DOHH2 (cell line): ENCODE data around the gene ZNF274.
"Not testable (repeated sequence)": the region's sequence is repeated elsewhere in the genome, so short reads cannot be mapped to it uniquely, and the experiment has no call there.

ENCODE experiments used
- H3F3A ChIP-seq: fragments of 200-600 bp; sonication (generic), shearing (Covaris generic); 2 replicates; pipeline ENCODE4 v1.6.0; 2016; ENCODE audit warnings: antibody characterized with exemption, mild to moderate bottlenecking; ENCODE audit not compliant: control insufficient read depth, insufficient read depth
- H3K27ac ChIP-seq: fragments of 200-600 bp; sonication (generic); 2 replicates; pipeline ENCODE4 v1.5.1; 2014; ENCODE audit warnings: low read depth, mild to moderate bottlenecking, low read length, moderate library complexity
- H3K27me3 ChIP-seq: fragments of 200-600 bp; sonication (generic); 2 replicates; pipeline ENCODE4 v1.6.1; 2014; ENCODE audit warnings: mild to moderate bottlenecking, low read length, mixed read lengths; ENCODE audit not compliant: control insufficient read depth
- H3K36me3 ChIP-seq: fragments of 200-600 bp; sonication (generic); 2 replicates; pipeline ENCODE4 v1.6.1; 2014; ENCODE audit warnings: mild to moderate bottlenecking, low read length, moderate library complexity, mixed read lengths; ENCODE audit not compliant: control insufficient read depth
- H3K4me1 ChIP-seq: fragments of 200-600 bp; sonication (generic); 2 replicates; pipeline ENCODE4 v1.6.1; 2014; ENCODE audit warnings: mild to moderate bottlenecking, low read length, mixed read lengths; ENCODE audit not compliant: control insufficient read depth
- H3K4me2 ChIP-seq: fragments of 200-600 bp; sonication (generic); 2 replicates; pipeline ENCODE4 v1.6.0; 2014; ENCODE audit warnings: mild to moderate bottlenecking, low read length, moderate library complexity
- H3K4me3 ChIP-seq: fragments of 200-600 bp; sonication (generic); 2 replicates; pipeline ENCODE4 v1.5.1; 2014; ENCODE audit warnings: mild to moderate bottlenecking, low read length, mixed read lengths
- H3K79me2 ChIP-seq: fragments of 200-600 bp; sonication (generic); 2 replicates; pipeline ENCODE4 v1.6.1; 2014; ENCODE audit warnings: mild to moderate bottlenecking, low read length, mixed read lengths; ENCODE audit not compliant: control insufficient read depth
- H3K9me2 ChIP-seq: fragments of 200-600 bp; sonication (generic); replicated peaks from 2 replicates; pipeline ENCODE4 v1.6.1; 2014; ENCODE audit warnings: mild to moderate bottlenecking, low read length, mixed read lengths; ENCODE audit not compliant: control insufficient read depth
- H3K9me3 ChIP-seq: fragments of 200-600 bp; sonication (generic); 2 replicates; pipeline ENCODE4 v1.6.1; 2014; ENCODE audit warnings: antibody characterized with exemption, low read length, mixed read lengths; ENCODE audit not compliant: control insufficient read depth, insufficient read depth
- H4K20me1 ChIP-seq: fragments of 200-600 bp; sonication (generic); 2 replicates; pipeline ENCODE4 v1.6.0; 2014; ENCODE audit warnings: low read depth, mild to moderate bottlenecking, antibody characterized with exemption, low read length, moderate library complexity; ENCODE audit not compliant: control insufficient read depth, insufficient read depth
- EZH2phosphoT487 ChIP-seq: fragments of 200-600 bp; sonication (generic); IDR thresholded peaks from 2 replicates; pipeline ENCODE4 v1.6.1; 2017; ENCODE audit warnings: borderline replicate concordance, mild to moderate bottlenecking, antibody characterized with exemption, low read length, moderate library complexity, mixed read lengths
- TF ChIP-seq, protein P1 (sequence below): fragments of 200-600 bp; sonication (generic); IDR thresholded peaks from one replicate; pipeline ENCODE4 v1.5.1; 2014; ENCODE audit warnings: antibody characterized with exemption, mild to moderate bottlenecking, low read depth, low read length; ENCODE audit not compliant: poor library complexity, severe bottlenecking

Gene ZNF274

DNA sequence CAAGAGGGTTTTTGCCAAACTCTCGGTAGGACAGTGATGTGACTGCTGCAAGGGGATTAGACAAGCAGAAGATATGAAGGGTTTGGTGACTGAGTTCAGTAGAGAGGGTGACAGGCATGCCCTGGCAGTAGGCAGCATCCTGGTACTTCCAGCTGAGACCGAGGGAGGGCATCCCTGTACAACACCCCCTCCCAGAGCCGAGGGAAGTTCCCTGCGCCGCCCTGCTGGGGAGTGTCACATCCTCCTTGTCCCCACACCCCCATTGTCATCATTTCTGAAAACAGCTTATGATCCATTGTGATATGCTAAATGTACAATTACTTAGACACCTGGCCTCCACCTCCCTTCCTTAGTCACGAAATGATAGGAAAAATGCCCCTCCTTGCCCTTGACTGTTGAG lies 60.5 kb downstream of the ZNF274 start:
- Histone ChIP-seq H3K36me3 (peaks cover 34% of the 10 kb centered on the region), H3K9me2 (no peaks in the 10 kb centered on the region), H3K79me2 (no peaks in the 10 kb centered on the region), H4K20me1 (no peaks in the 10 kb centered on the region), H3K4me1 (no peaks in the 10 kb centered on the region), H3K4me3 (no peak overlapping the region), H3K9me3 (peaks cover 14% of the 10 kb centered on the region), H3K4me2 (no peak overlapping the region), H3K27me3 (no peaks in the 10 kb centered on the region), H3K27ac (no peak overlapping the region), H3F3A (no peaks in the 10 kb centered on the region)
- no peak for TF ChIP-seq EZH2phosphoT487
- TF ChIP-seq, protein P1, sequence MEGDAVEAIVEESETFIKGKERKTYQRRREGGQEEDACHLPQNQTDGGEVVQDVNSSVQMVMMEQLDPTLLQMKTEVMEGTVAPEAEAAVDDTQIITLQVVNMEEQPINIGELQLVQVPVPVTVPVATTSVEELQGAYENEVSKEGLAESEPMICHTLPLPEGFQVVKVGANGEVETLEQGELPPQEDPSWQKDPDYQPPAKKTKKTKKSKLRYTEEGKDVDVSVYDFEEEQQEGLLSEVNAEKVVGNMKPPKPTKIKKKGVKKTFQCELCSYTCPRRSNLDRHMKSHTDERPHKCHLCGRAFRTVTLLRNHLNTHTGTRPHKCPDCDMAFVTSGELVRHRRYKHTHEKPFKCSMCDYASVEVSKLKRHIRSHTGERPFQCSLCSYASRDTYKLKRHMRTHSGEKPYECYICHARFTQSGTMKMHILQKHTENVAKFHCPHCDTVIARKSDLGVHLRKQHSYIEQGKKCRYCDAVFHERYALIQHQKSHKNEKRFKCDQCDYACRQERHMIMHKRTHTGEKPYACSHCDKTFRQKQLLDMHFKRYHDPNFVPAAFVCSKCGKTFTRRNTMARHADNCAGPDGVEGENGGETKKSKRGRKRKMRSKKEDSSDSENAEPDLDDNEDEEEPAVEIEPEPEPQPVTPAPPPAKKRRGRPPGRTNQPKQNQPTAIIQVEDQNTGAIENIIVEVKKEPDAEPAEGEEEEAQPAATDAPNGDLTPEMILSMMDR = no peak

DNA sequence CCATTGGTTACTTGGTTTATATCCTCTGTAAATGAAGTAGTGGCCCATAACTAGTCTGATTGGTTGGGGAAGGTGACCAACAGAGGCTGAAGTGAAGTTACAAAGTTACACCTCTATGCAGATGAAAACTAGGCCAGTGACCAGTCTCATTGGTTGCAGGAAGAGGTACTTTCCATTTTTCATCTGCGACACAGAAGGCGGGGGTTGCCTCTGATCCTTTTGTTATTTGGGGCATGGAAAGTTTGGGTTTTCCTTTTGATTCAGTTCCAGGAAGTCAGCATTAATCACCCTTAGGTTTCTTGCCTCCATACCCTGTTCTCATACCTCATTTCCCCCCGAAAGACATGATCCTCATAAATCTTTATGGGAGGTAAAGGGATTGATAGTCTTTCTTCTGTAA lies 66.0 kb downstream of the ZNF274 start:
- H3K36me3 ChIP-seq = peaks cover 58% of the 10 kb centered on the region
- H3K4me2 ChIP-seq = no peak overlapping the region
- peaks cover 53% of the 10 kb centered on the region for H3K9me3 ChIP-seq
- no peak overlapping the region for H3K27ac ChIP-seq
- H4K20me1 ChIP-seq = no peaks in the 10 kb centered on the region
- no peaks in the 10 kb centered on the region for H3F3A ChIP-seq
- no peaks in the 10 kb centered on the region for H3K4me1 ChIP-seq
- no peaks in the 10 kb centered on the region for H3K27me3 ChIP-seq
- TF ChIP-seq, protein P1 = no peak
- no peak for TF ChIP-seq EZH2phosphoT487
- H3K79me2 ChIP-seq = no peaks in the 10 kb centered on the region
- H3K9me2 ChIP-seq = no peaks in the 10 kb centered on the region
- no peak overlapping the region for H3K4me3 ChIP-seq

DNA sequence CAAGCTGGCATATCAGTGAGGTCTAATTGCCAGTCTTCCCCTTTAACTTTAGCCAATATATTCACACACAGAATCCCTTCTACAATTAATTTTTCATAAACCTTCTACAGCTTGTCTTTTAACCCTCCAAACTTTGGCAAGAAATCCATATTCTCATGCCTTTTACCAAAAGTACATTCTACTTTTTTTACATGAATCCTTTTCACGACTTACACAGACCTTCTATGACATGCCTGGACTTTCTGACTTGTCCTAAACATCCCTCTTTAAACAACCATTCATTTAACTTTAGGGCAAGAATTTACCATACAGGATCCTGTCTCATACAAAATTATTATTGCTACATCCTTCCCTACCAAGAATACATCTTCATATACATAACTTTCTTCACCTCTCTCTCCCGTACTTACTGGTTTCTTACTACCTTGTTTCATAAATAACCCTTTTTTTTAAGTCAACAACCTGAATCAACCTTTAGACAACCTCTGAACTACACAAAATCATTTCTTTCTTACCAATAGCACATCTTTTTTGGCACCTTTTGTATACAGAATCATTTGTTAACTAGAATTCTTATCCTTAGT lies 69.3 kb downstream of the ZNF274 start:
- Histone ChIP-seq H3K9me2 (no peaks in the 10 kb centered on the region), H3K36me3 (peaks cover 51% of the 10 kb centered on the region), H3K4me1 (no peaks in the 10 kb centered on the region), H3K4me3 (no peak overlapping the region), H4K20me1 (no peaks in the 10 kb centered on the region), H3F3A (no peaks in the 10 kb centered on the region), H3K4me2 (no peak overlapping the region), H3K27me3 (no peaks in the 10 kb centered on the region), H3K79me2 (no peaks in the 10 kb centered on the region), H3K27ac (no peak overlapping the region), H3K9me3 (peaks cover 64% of the 10 kb centered on the region)
- TF ChIP-seq, protein P1 = no peak
- no peak for TF ChIP-seq EZH2phosphoT487

DNA sequence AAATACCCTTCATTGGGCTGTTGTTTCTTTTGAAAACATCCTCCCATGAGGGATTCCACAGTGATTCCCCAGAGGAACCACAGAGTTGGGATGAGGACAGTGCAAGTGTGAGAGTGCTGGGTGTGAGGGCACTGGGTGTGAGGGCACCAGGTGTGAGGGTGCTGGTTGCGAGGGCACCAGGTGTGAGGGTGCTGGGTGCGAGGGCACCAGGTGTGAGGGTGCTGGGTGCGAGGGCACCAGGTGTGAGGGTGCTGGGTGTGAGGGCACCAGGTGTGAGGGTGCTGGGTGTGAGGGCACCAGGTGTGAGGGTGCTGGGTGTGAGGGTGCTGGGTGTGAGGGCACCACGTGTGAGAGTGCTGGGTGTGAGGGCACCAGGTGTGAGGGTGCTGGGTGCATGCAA lies 75.4 kb downstream of the ZNF274 start:
- not testable (repeated sequence) for H3K27me3 ChIP-seq, H3K9me2 ChIP-seq, H3K27ac ChIP-seq, H3K4me1 ChIP-seq, H3K4me3 ChIP-seq, H3K4me2 ChIP-seq, H3K79me2 ChIP-seq, H3F3A ChIP-seq, H4K20me1 ChIP-seq
- peaks cover 39% of the 10 kb centered on the region for H3K36me3 ChIP-seq
- H3K9me3 ChIP-seq = peaks cover 70% of the 10 kb centered on the region
